Natural killer cell treated with Interleukin-12 subunit alpha and Interleukin-12 subunit beta and Interleukin-15 and Interleukin-18, amount 100 ng/mL, for 72 hours (primary cell): ENCODE data around the gene CC2D1A. TPM values are rescaled to one million over a fixed set of nuclear protein-coding genes. Genes with fewer than 3 reads are reported as not detected.
"Not testable (repeated sequence)": the region's sequence is repeated elsewhere in the genome, so short reads cannot be mapped to it uniquely, and the experiment has no call there.

ENCODE experiments used
- ATAC-seq, 2 donors: fragments of 150-1000 bp; cut with Tn5 transposase in 1 of 2; sonication (Bioruptor Pico), chemical (Tn5 transposase) in 1 of 2; 2 replicates each; pipeline ENCODE4 v1.10.0; 2021
- DNase-seq: peaks from one replicate; pipeline ENCODE4 v3.0.0; 2022; ENCODE audit warnings: low spot score
- H3K27ac Mint-ChIP-seq, 2 donors: 1 replicate in 1 of 2; 2 replicates in 1 of 2; pipeline ENCODE4 v1.8.0; 2022; ENCODE audit warnings: mixed read lengths in 2 of 2, mild to moderate bottlenecking in 1 of 2, moderate library complexity in 1 of 2
- H3K27me3 Mint-ChIP-seq, 2 donors: 1 replicate in 1 of 2; 2 replicates in 1 of 2; pipeline ENCODE4 v1.8.0; 2022; ENCODE audit warnings: mixed read lengths in 2 of 2
- H3K36me3 Mint-ChIP-seq: one replicate; pipeline ENCODE4 v1.8.0; 2022; ENCODE audit warnings: mixed read lengths
- H3K4me1 Mint-ChIP-seq, 2 donors: 1 replicate in 1 of 2; 2 replicates in 1 of 2; pipeline ENCODE4 v1.8.0; 2022; ENCODE audit warnings: low read depth in 2 of 2, mixed read lengths in 2 of 2, mild to moderate bottlenecking in 1 of 2
- H3K4me3 Mint-ChIP-seq: one replicate; pipeline ENCODE4 v1.8.0; 2022; ENCODE audit warnings: mixed read lengths
- H3K9me3 Mint-ChIP-seq: 2 replicates; pipeline ENCODE4 v1.8.0; 2022; ENCODE audit warnings: mixed read lengths
- total RNA-seq, 2 donors: library from RNA; stranded (reverse); gene quantifications; one replicate each; pipeline ENCODE4 v1.2.3, GENCODE V29; 2022

Gene CC2D1A
- total RNA-seq, 2 donors from 2014 or later: 33.2 to 41.3 TPM

DNA sequence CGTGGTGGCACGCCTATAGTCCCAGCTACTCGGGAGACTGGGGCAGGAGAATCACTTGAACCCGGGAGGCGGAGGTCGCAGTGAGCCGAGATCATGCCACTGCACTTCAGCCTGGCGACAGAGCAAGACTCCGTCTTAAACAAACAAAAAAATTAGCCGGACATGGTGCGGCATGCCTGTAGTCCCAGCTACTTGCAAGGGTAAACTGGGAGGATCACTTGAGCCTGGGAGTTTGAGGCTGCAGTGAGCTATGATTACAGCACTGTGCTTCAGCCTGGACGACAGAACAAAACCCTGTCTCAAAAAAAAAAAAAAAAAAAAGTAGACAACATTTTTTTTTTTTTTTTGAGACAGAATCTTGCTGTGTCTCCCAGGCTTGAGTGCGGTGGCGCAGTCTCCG lies 65.9 kb downstream of the CC2D1A start:
- ATAC-seq, DNase-seq, H3K27me3 Mint-ChIP-seq, H3K9me3 Mint-ChIP-seq, H3K27ac Mint-ChIP-seq, H3K4me3 Mint-ChIP-seq, H3K36me3 Mint-ChIP-seq, H3K4me1 Mint-ChIP-seq: not testable (repeated sequence)

DNA sequence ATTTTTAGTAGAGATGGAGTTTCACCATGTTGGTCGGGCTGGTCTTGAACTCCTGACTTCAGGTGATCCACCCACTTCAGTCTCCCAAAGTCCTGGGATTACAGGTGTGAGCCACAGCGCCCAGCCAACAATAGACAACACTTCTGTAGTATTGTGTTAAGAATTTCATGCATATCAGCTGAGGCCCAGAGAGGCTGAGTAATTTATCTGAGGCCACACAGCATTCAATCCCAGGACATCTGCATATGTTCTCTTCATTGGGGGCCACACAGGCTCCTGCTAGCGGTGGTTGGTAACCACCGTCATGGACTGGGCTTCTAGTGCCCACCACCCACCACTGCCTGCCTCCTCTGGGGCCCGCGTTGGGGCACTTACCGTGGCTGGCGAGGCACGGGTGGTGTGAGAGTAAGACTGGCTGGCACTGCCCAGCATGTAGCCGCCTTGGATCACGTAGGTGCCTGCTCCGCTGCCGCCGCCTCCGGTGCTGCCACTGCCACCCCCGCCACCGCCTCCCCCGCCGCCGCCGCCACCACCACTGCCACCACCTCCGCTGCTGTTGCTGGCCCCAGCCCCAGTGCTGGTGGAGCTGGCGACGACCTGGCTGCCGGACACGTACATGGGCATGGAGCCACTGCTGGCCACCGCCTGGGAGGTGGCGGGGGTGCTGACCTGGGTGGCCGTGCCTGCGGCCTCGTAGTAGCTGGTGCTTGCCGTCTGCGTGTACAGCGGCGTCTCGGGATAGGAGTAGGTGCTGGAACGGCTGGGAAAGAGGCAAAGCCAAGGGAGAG lies 66.6 kb downstream of the CC2D1A start:
- H3K27ac Mint-ChIP-seq: no peak overlapping the region
- no peaks in the 10 kb centered on the region for H3K27me3 Mint-ChIP-seq
- no peak overlapping the region for H3K4me3 Mint-ChIP-seq
- no peak for DNase-seq
- H3K4me1 Mint-ChIP-seq: peaks cover 0 to 8% of the 10 kb centered on the region in 2 donors
- no peaks in the 10 kb centered on the region for H3K9me3 Mint-ChIP-seq
- no peaks in the 10 kb centered on the region for H3K36me3 Mint-ChIP-seq
- ATAC-seq: no peak

DNA sequence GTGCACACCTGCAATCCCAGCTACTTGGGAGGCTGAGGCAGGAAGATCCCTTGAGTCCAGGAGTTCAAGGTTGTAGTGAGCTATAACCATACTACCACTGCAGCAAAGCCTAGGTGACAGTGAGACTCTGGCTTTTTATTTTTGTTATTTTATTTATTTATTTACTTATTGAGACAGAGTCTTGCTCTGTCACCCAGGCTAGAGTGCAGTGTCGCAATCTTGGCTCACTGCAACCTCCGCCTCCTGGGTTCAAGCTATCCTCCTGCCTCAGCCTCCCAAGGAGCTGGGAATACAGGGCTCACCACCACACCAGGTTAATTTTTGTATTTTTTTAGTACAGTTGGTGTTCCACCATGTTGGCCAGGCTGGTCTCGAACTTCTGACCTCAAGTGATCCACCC lies 67.5 kb downstream of the CC2D1A start:
- not testable (repeated sequence) for H3K36me3 Mint-ChIP-seq, H3K4me1 Mint-ChIP-seq, H3K27ac Mint-ChIP-seq, DNase-seq, ATAC-seq, H3K27me3 Mint-ChIP-seq, H3K4me3 Mint-ChIP-seq, H3K9me3 Mint-ChIP-seq

DNA sequence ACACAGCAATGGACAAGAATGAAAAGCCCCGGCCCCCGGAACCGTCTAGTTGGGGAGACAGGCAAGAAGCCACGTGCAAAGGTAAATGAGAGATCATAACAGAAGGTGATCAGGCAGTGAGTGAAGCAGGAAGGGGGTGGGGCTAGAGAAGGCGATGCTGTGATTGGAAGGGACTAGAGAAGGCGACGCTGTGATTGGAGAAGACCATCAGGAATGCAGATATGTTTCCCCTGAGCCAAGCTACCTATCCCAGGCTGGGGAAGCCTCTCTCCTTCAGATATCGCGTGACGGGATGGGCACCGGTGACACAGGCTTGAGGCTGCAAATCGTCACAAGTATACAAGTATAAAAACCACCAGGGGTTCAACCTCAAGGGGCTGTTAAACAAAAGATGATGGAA lies 68.1 kb downstream of the CC2D1A start:
- Mint-ChIP-seq H3K9me3 (no peaks in the 10 kb centered on the region), H3K4me3 (no peak overlapping the region), H3K36me3 (no peaks in the 10 kb centered on the region), H3K4me1 (peaks cover 0 to 8% of the 10 kb centered on the region in 2 donors), H3K27me3 (no peaks in the 10 kb centered on the region), H3K27ac (no peak overlapping the region)
- ATAC-seq: peak in 1 of 2 donors; percentile 41
- no peak for DNase-seq

DNA sequence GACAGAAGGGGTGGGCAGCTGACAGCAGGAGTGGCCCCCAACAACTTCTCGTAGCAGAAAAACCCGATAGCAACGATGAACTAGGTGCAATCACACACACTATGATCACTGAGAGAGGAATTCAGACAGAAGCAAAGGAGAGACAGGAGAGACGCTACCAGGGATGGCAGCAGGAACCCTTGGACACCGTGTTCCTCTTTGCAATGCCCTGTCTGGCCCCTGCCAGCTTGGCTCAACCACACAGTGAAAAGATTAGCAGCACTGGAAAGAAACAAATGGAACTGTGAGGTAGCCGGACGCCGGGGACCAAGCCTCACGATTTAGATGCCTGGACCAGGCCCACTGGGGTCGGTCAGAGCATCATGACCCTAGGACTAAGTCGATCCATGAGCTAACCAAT lies 69.9 kb downstream of the CC2D1A start:
- Mint-ChIP-seq H3K36me3 (no peaks in the 10 kb centered on the region), H3K27me3 (no peaks in the 10 kb centered on the region), H3K9me3 (no peaks in the 10 kb centered on the region), H3K27ac (no peak overlapping the region), H3K4me3 (no peak overlapping the region), H3K4me1 (peaks cover 0 to 8% of the 10 kb centered on the region in 2 donors)
- ATAC-seq (no peak), DNase-seq (no peak)

DNA sequence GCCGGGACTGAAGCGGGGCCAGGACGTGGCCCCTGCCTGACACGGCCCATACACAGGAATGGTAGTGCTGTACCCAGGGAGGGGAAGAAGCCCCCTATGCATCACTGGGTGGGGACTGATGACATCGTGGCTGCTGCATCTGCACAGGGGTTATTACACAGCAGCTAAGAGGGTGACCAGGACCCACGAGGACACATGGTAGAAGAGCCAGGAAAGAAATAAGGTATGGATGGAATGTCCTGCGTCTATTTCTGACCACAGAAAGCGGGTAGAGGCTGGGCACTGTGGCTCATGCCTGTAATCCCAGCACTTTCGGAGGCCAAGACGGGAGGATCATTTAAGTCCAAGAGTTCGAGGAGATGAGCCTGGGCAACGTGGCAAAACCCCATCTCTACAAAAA lies 70.4 kb downstream of the CC2D1A start:
- H3K36me3 Mint-ChIP-seq: no peaks in the 10 kb centered on the region
- no peak overlapping the region for H3K4me3 Mint-ChIP-seq
- ATAC-seq: no peak
- no peak for DNase-seq
- peaks cover 0 to 8% of the 10 kb centered on the region in 2 donors for H3K4me1 Mint-ChIP-seq
- H3K27ac Mint-ChIP-seq: no peak overlapping the region
- H3K9me3 Mint-ChIP-seq: no peaks in the 10 kb centered on the region
- H3K27me3 Mint-ChIP-seq: no peaks in the 10 kb centered on the region

DNA sequence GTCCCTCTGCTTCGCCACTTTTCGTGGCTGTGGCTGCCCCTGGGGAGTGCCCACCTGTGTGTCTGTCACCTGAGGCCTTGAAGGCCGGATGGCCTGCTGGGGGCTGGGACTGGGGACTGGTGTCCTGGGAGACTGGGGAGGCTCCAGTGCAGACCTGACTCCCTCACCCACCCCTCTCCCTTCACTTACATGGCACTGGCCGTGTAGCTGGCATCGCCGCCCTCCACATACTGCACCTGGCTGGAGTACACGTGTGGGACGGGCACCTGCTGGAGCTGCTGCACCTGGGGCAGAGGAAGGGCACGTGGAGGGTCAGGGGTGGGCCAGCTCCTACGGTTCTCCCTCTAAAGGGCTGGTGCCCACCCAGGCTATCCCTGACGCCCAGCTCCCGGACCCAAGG lies 71.8 kb downstream of the CC2D1A start:
- H3K36me3 Mint-ChIP-seq: no peaks in the 10 kb centered on the region
- no peak for DNase-seq
- H3K9me3 Mint-ChIP-seq: no peaks in the 10 kb centered on the region
- no peaks in the 10 kb centered on the region for H3K27me3 Mint-ChIP-seq
- no peak overlapping the region for H3K4me3 Mint-ChIP-seq
- H3K4me1 Mint-ChIP-seq: peaks cover 0 to 8% of the 10 kb centered on the region in 2 donors
- peak overlapping the region in 1 of 2 donors; percentile 35 for H3K27ac Mint-ChIP-seq
- no peak for ATAC-seq

DNA sequence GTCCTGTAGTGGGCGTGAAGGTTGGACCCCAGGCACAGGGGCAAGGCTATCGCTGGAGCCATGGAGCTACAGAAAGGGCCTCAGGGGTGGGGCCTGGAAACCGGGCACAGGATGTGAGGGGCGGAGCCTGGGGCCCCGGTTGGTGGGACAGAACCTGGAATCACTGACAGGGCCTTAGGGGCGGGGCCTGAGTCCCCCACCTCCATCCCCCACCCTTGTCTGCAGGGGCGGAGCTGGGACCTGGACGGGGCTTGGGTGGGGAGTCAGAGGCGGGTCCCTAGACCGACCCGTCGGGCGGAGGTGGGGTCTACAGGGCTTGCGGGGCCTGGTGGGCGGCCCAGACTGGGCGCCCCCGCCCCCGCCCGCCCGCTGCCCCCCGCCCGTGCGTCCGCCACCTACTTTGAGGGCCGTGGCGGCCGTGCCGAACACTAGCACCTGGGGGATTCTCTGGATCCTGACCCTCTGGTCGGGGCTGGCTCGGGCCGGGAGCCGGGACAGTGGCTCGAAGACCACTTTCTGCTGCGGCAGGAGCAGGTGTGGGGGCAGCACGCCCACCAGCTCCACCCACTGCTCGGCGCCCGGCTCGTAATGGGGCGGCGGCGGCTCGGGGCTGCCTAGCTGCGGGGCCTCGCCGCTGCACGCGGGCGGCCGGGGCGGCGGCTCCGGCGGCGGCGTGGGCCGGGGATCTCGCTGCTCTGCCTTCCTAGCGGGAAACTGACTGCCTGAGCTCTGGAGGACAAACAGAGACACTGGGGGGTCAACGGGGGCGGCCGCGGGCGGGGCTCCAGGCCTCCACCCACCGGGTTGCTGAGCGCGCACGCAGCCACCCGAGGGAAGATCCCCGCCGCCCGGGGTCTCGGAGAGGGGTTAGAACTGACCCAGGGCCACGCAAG lies 72.6 kb downstream of the CC2D1A start:
- peaks cover 0 to 8% of the 10 kb centered on the region in 2 donors for H3K4me1 Mint-ChIP-seq
- no peaks in the 10 kb centered on the region for H3K9me3 Mint-ChIP-seq
- H3K4me3 Mint-ChIP-seq: no peak overlapping the region

DNA sequence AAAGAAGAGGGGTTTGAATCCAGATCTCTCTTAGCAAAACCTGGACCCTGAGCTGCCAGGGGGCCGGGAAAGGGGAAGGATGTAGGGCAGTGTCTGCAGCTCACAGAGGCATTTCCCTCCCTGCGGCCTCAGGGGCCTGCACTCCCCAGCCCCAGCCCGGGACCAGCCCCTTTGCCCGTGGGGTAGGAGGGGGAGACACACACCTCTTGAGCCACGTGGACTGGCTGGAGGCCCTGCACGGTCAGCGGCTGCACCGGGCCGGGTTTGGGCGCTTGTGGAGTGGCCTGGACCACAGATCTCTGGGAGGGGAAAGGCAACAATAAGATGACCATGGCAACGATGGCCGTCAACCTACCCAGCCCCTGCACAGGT lies 73.2 kb downstream of the CC2D1A start:
- Mint-ChIP-seq H3K4me3 (no peak overlapping the region), H3K27ac (no peak overlapping the region), H3K27me3 (no peaks in the 10 kb centered on the region), H3K4me1 (peaks cover 0 to 8% of the 10 kb centered on the region in 2 donors), H3K9me3 (no peaks in the 10 kb centered on the region), H3K36me3 (no peaks in the 10 kb centered on the region)
- no peak for ATAC-seq
- no peak for DNase-seq

More for the DNA sequence above, 72.6 kb downstream of the CC2D1A start:
- ATAC-seq: peak; percentile 32 to 60
- Mint-ChIP-seq H3K36me3 (no peaks in the 10 kb centered on the region), H3K27me3 (no peaks in the 10 kb centered on the region), H3K27ac (peak overlapping the region in 1 of 2 donors; percentile 35)
- DNase-seq: no peak

DNA sequence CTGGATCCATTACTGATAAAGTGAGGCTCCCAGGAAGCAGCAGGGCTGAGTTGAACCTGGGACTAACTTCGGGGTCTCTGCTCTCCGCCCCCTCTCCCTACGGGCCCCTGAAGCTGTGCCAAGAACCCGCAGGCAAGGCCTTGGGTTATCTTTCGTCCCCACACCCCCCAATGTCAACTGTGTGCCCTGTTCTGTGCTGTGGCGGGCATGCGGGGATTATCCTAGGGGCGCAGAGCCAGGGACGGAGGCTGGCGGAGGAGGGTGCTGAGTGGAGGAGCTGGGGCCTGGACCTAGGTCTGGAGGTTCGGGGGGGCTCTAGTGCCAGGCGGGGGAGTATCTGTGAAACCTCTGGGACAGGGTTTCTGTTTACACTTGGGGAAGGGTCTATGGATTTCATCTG lies 73.7 kb downstream of the CC2D1A start:
- ATAC-seq (no peak), DNase-seq (no peak)
- Mint-ChIP-seq H3K4me3 (no peak overlapping the region), H3K27me3 (no peaks in the 10 kb centered on the region), H3K36me3 (no peaks in the 10 kb centered on the region), H3K27ac (no peak overlapping the region), H3K4me1 (peaks cover 0 to 8% of the 10 kb centered on the region in 2 donors), H3K9me3 (no peaks in the 10 kb centered on the region)

DNA sequence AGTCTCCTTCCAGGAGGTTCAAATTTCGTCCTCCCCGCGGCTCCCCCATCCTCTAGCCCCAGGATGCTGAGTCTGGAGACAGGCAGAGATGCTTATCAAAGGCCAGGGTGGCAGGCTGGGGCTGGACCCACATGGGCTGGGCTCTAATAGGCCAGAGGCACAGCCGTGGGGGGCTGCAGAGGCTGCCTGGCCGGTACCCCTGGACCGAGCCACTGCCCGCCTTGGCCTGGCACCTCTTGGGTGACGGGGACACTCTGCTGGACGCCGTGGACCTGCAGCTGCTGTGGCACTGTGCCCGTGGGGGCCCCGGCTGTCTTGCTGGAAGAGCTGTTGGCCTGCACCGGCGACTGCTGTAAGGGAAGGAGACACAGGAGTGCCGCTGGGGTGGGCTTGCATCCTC lies 74.3 kb downstream of the CC2D1A start:
- no peak overlapping the region for H3K27ac Mint-ChIP-seq
- no peaks in the 10 kb centered on the region for H3K27me3 Mint-ChIP-seq

More for the DNA sequence above, 74.3 kb downstream of the CC2D1A start:
- ATAC-seq (no peak), DNase-seq (no peak)
- H3K36me3 Mint-ChIP-seq: no peaks in the 10 kb centered on the region
- H3K9me3 Mint-ChIP-seq: no peaks in the 10 kb centered on the region
- H3K4me3 Mint-ChIP-seq: no peak overlapping the region
- peaks cover 3 to 10% of the 10 kb centered on the region in 2 donors for H3K4me1 Mint-ChIP-seq

Other genes with a start within 250 kb of the CC2D1A start
- gene MRI1, start 141.7 kb upstream of the CC2D1A start, total RNA-seq: 10 to 100 TPM; 29.1 to 70.0 TPM
- 10 to 100 TPM; 53.0 to 83.6 TPM for gene C19orf53, start 131.7 kb upstream of the CC2D1A start, total RNA-seq
- 1 to 10 TPM; 8.3 to 9.7 TPM for gene ZSWIM4, start 110.8 kb upstream of the CC2D1A start, total RNA-seq
- under 1 TPM in 1 of 2 donors, not detected in 1; 0.95 TPM for gene NANOS3, start 29.1 kb upstream of the CC2D1A start, total RNA-seq
- 1 to 10 TPM; 3.7 to 4.0 TPM for gene BRME1, start 84 bp upstream of the CC2D1A start, total RNA-seq
- gene PODNL1, start 32.2 kb downstream of the CC2D1A start, total RNA-seq: under 1 TPM in 1 of 2 donors, not detected in 1; 0.70 TPM
- 100 to 1,000 TPM in 1 of 2 donors, 10 to 100 TPM in 1; 62.0 to 107 TPM for gene DCAF15, start 46.3 kb downstream of the CC2D1A start, total RNA-seq
- gene RFX1, start 100.1 kb downstream of the CC2D1A start, total RNA-seq: 10 to 100 TPM; 13.4 to 16.4 TPM
- not detected for gene RLN3, start 121.9 kb downstream of the CC2D1A start, total RNA-seq
- gene IL27RA, start 125.6 kb downstream of the CC2D1A start, total RNA-seq: 10 to 100 TPM; 34.9 to 44.0 TPM
- gene PALM3, start 155.9 kb downstream of the CC2D1A start, total RNA-seq: not detected
- under 1 TPM; 0.31 to 0.59 TPM for gene MISP3, start 166.6 kb downstream of the CC2D1A start, total RNA-seq
- not detected for gene C19orf67, start 179.6 kb downstream of the CC2D1A start, total RNA-seq
- 10 to 100 TPM; 45.5 to 54.6 TPM for gene SAMD1, start 184.6 kb downstream of the CC2D1A start, total RNA-seq
- gene PRKACA, start 211.6 kb downstream of the CC2D1A start, total RNA-seq: 10 to 100 TPM; 61.6 to 80.0 TPM
- gene ASF1B, start 230.4 kb downstream of the CC2D1A start, total RNA-seq: 10 to 100 TPM; 48.2 to 89.3 TPM